Measurements from ENCODE around the gene BIRC5.

BIRC5 gene

GRCh38 chr17:78211032-78211431 lies 3.0 kb upstream of the BIRC5 start:
- Histone ChIP-seq H3K14ac (ENCODE audit: low read length) (no peak overlapping the region), H3K27me3 (ENCODE audit: insufficient read depth, low read length) (no peaks in the 10 kb centered on the region), H3K27ac (ENCODE audit: low read depth, low read length) (no peak overlapping the region), H4K8ac (ENCODE audit: low read depth, low read length) (no peak overlapping the region), H2BK12ac (ENCODE audit: low read length) (no peak overlapping the region), H3K79me1 (ENCODE audit: low read length) (peaks cover 4% of the 10 kb centered on the region), H3K23ac (ENCODE audit: low read length) (no peak overlapping the region), H3K9me3 (ENCODE audit: insufficient read depth, low read depth, low read length) (no peaks in the 10 kb centered on the region), H2AFZ (ENCODE audit: insufficient read depth, low read length, poor library complexity) (no peak overlapping the region), H3K4ac (ENCODE audit: low read depth, low read length) (no peak overlapping the region), H3K18ac (ENCODE audit: low read length) (no peak overlapping the region), H3K36me3 (ENCODE audit: control insufficient read depth in 1 of 2, insufficient read depth in 2 of 2, low read length in 2 of 2) (no peaks in the 10 kb centered on the region), H3K4me3 (ENCODE audit: low read depth, low read length) (no peak overlapping the region), H3K9ac (ENCODE audit: low read length) (no peak overlapping the region), H4K12ac (ENCODE audit: low read depth, low read length) (no peak overlapping the region), H2BK120ac (ENCODE audit: insufficient read depth, low read length, poor library complexity) (no peak overlapping the region), H2AK5ac (ENCODE audit: low read length) (no peak overlapping the region), H2BK5ac (ENCODE audit: low read depth, low read length, poor library complexity) (no peak overlapping the region), H3K4me1 (ENCODE audit: control insufficient read depth in 1 of 2, insufficient read depth in 2 of 2, low read length in 2 of 2) (peaks cover 5 to 6% of the 10 kb centered on the region in 2 experiments), H3K79me2 (ENCODE audit: control insufficient read depth, insufficient read depth, low read length, poor library complexity) (peaks cover 7% of the 10 kb centered on the region), H4K91ac (ENCODE audit: low read depth, low read length) (no peak overlapping the region), H3K4me2 (ENCODE audit: low read length) (no peak overlapping the region)
- DNase-seq: peak in 1 of 2 donors; percentile 46
- no CpG with 5 or more reads among the region's 11 CpGs for WGBS (ENCODE audit: extremely low coverage, insufficient coverage, insufficient read length)

GRCh38 chr17:78214706-78215061 lies 631 bp downstream of the BIRC5 start:
- Histone ChIP-seq H3K18ac (ENCODE audit: low read length) (peak overlapping the region; percentile 55), H4K12ac (ENCODE audit: low read depth, low read length) (peak overlapping the region; percentile 29), H3K79me1 (ENCODE audit: low read length) (peaks cover 4% of the 10 kb centered on the region), H2BK12ac (ENCODE audit: low read length) (no peak overlapping the region), H2AFZ (ENCODE audit: insufficient read depth, low read length, poor library complexity) (peak overlapping the region; percentile 87), H4K91ac (ENCODE audit: low read depth, low read length) (peak overlapping the region; percentile 85), H2AK5ac (ENCODE audit: low read length) (no peak overlapping the region), H3K9ac (ENCODE audit: low read length) (peak overlapping the region; percentile 45), H3K4ac (ENCODE audit: low read depth, low read length) (peak overlapping the region; percentile 95), H3K4me3 (ENCODE audit: low read depth, low read length) (peak overlapping the region; percentile 77), H3K27ac (ENCODE audit: low read depth, low read length) (no peak overlapping the region), H3K9me3 (ENCODE audit: insufficient read depth, low read depth, low read length) (no peaks in the 10 kb centered on the region), H3K79me2 (ENCODE audit: control insufficient read depth, insufficient read depth, low read length, poor library complexity) (peaks cover 7% of the 10 kb centered on the region), H2BK120ac (ENCODE audit: insufficient read depth, low read length, poor library complexity) (peak overlapping the region; percentile 8), H3K4me1 (ENCODE audit: control insufficient read depth in 1 of 2, insufficient read depth in 2 of 2, low read length in 2 of 2) (peaks cover 5 to 6% of the 10 kb centered on the region in 2 experiments), H3K23ac (ENCODE audit: low read length) (no peak overlapping the region), H3K4me2 (ENCODE audit: low read length) (peak overlapping the region; percentile 45), H2BK5ac (ENCODE audit: low read depth, low read length, poor library complexity) (no peak overlapping the region), H3K27me3 (ENCODE audit: insufficient read depth, low read length) (no peaks in the 10 kb centered on the region), H3K36me3 (ENCODE audit: control insufficient read depth in 1 of 2, insufficient read depth in 2 of 2, low read length in 2 of 2) (peaks cover 15% of the 10 kb centered on the region in 2 experiments), H3K14ac (ENCODE audit: low read length) (peak overlapping the region; percentile 82), H4K8ac (ENCODE audit: low read depth, low read length) (peak overlapping the region; percentile 82)
- peak in 1 of 2 donors; percentile 7 for DNase-seq
- no CpG with 5 or more reads among the region's 5 CpGs for WGBS (ENCODE audit: extremely low coverage, insufficient coverage, insufficient read length)

GRCh38 chr17:78219396-78220150 lies 5.5 kb downstream of the BIRC5 start:
- no peak overlapping the region for H2BK120ac ChIP-seq (ENCODE audit: insufficient read depth, low read length, poor library complexity)
- no peak overlapping the region for H3K9ac ChIP-seq (ENCODE audit: low read length)
- H4K91ac ChIP-seq (ENCODE audit: low read depth, low read length): no peak overlapping the region
- H2BK12ac ChIP-seq (ENCODE audit: low read length): no peak overlapping the region
- no peak overlapping the region for H4K8ac ChIP-seq (ENCODE audit: low read depth, low read length)
- no peak overlapping the region for H3K4me2 ChIP-seq (ENCODE audit: low read length)
- H3K79me1 ChIP-seq (ENCODE audit: low read length): no peaks in the 10 kb centered on the region
- H3K23ac ChIP-seq (ENCODE audit: low read length): no peak overlapping the region
- H4K12ac ChIP-seq (ENCODE audit: low read depth, low read length): no peak overlapping the region
- no peak overlapping the region for H3K27ac ChIP-seq (ENCODE audit: low read depth, low read length)
- H3K27me3 ChIP-seq (ENCODE audit: insufficient read depth, low read length): no peaks in the 10 kb centered on the region
- peaks cover 3% of the 10 kb centered on the region for H3K79me2 ChIP-seq (ENCODE audit: control insufficient read depth, insufficient read depth, low read length, poor library complexity)
- no peak overlapping the region for H3K4me3 ChIP-seq (ENCODE audit: low read depth, low read length)
- H2AFZ ChIP-seq (ENCODE audit: insufficient read depth, low read length, poor library complexity): no peak overlapping the region
- H3K4ac ChIP-seq (ENCODE audit: low read depth, low read length): no peak overlapping the region
- no peak for DNase-seq
- H2BK5ac ChIP-seq (ENCODE audit: low read depth, low read length, poor library complexity): no peak overlapping the region
- no peak overlapping the region for H2AK5ac ChIP-seq (ENCODE audit: low read length)
- H3K18ac ChIP-seq (ENCODE audit: low read length): no peak overlapping the region
- H3K36me3 ChIP-seq (ENCODE audit: control insufficient read depth in 1 of 2, insufficient read depth in 2 of 2, low read length in 2 of 2): peaks cover 35 to 42% of the 10 kb centered on the region in 2 experiments
- H3K14ac ChIP-seq (ENCODE audit: low read length): no peak overlapping the region
- H3K4me1 ChIP-seq (ENCODE audit: control insufficient read depth in 1 of 2, insufficient read depth in 2 of 2, low read length in 2 of 2): peaks cover 4 to 5% of the 10 kb centered on the region in 2 experiments
- H3K9me3 ChIP-seq (ENCODE audit: insufficient read depth, low read depth, low read length): no peaks in the 10 kb centered on the region
- no CpG with 5 or more reads among the region's 11 CpGs for WGBS (ENCODE audit: extremely low coverage, insufficient coverage, insufficient read length)

- no CpG with 5 or more reads among the region's 4 CpGs for WGBS (ENCODE audit: extremely low coverage, insufficient coverage, insufficient read length)
- no peak overlapping the region for H3K4me2 ChIP-seq (ENCODE audit: low read length)
Measured at GRCh38 chr17:78223061-78223460, 9.0 kb downstream of the BIRC5 start.

More at GRCh38 chr17:78223061-78223460, 9.0 kb downstream of the BIRC5 start:
- H2BK120ac ChIP-seq (ENCODE audit: insufficient read depth, low read length, poor library complexity): no peak overlapping the region
- no peak for DNase-seq
- H3K9me3 ChIP-seq (ENCODE audit: insufficient read depth, low read depth, low read length): no peaks in the 10 kb centered on the region
- H3K4me1 ChIP-seq (ENCODE audit: control insufficient read depth in 1 of 2, insufficient read depth in 2 of 2, low read length in 2 of 2): no peaks in the 10 kb centered on the region
- H3K4ac ChIP-seq (ENCODE audit: low read depth, low read length): no peak overlapping the region
- no peak overlapping the region for H2BK5ac ChIP-seq (ENCODE audit: low read depth, low read length, poor library complexity)
- H4K12ac ChIP-seq (ENCODE audit: low read depth, low read length): no peak overlapping the region
- no peak overlapping the region for H3K27ac ChIP-seq (ENCODE audit: low read depth, low read length)
- H3K18ac ChIP-seq (ENCODE audit: low read length): no peak overlapping the region
- peaks cover 30 to 38% of the 10 kb centered on the region in 2 experiments for H3K36me3 ChIP-seq (ENCODE audit: control insufficient read depth in 1 of 2, insufficient read depth in 2 of 2, low read length in 2 of 2)
- H3K27me3 ChIP-seq (ENCODE audit: insufficient read depth, low read length): no peaks in the 10 kb centered on the region
- H2AFZ ChIP-seq (ENCODE audit: insufficient read depth, low read length, poor library complexity): no peak overlapping the region
- H3K14ac ChIP-seq (ENCODE audit: low read length): no peak overlapping the region
- no peak overlapping the region for H4K8ac ChIP-seq (ENCODE audit: low read depth, low read length)
- no peak overlapping the region for H3K9ac ChIP-seq (ENCODE audit: low read length)
- H3K4me3 ChIP-seq (ENCODE audit: low read depth, low read length): no peak overlapping the region
- H3K79me2 ChIP-seq (ENCODE audit: control insufficient read depth, insufficient read depth, low read length, poor library complexity): no peaks in the 10 kb centered on the region
- no peak overlapping the region for H3K23ac ChIP-seq (ENCODE audit: low read length)
- H3K79me1 ChIP-seq (ENCODE audit: low read length): no peaks in the 10 kb centered on the region
- no peak overlapping the region for H2BK12ac ChIP-seq (ENCODE audit: low read length)
- no peak overlapping the region for H2AK5ac ChIP-seq (ENCODE audit: low read length)
- no peak overlapping the region for H4K91ac ChIP-seq (ENCODE audit: low read depth, low read length)

All from trophoblast cell (in vitro differentiated cells and primary cell).